WERI-Rb-1 (cell line): ENCODE results near the gene CGB8.
"Not testable (repeated sequence)": the region's sequence is repeated elsewhere in the genome, so short reads cannot be mapped to it uniquely, and the experiment has no call there.

Experiments used
- DNase-seq: peaks from one replicate; pipeline ENCODE4 v3.0.0-alpha.2; 2020
- H3K27ac ChIP-seq: fragments of 250-450 bp; sonication (Bioruptor Pico); 2 replicates; pipeline ENCODE4 v1.5.1; 2020; ENCODE audit warnings: mild to moderate bottlenecking, moderate library complexity
- H3K27me3 ChIP-seq: fragments of 250-450 bp; sonication (Bioruptor Pico); 2 replicates; pipeline ENCODE4 v1.5.1; 2021; ENCODE audit warnings: mild to moderate bottlenecking, low read depth, moderate library complexity; ENCODE audit not compliant: insufficient read depth, severe bottlenecking
- H3K36me3 ChIP-seq: fragments of 250-450 bp; sonication (Bioruptor Pico); 2 replicates; pipeline ENCODE4 v1.5.1; 2020; ENCODE audit warnings: mild to moderate bottlenecking, moderate library complexity
- H3K4me3 ChIP-seq: 2 replicates; pipeline ENCODE4 v1.5.1; 2011; ENCODE audit warnings: low read depth, mild to moderate bottlenecking, control low read depth, low read length
- H3K9me3 ChIP-seq: fragments of 250-450 bp; sonication (Bioruptor Pico); 2 replicates; pipeline ENCODE4 v1.5.1; 2021; ENCODE audit warnings: mild to moderate bottlenecking, moderate library complexity; ENCODE audit not compliant: severe bottlenecking
- TF ChIP-seq, protein P1 (sequence below): IDR thresholded peaks from 2 replicates; pipeline ENCODE4 v1.5.1; 2011; ENCODE audit warnings: low read depth, mild to moderate bottlenecking, control low read depth, inconsistent platforms, low read length

The CGB8 gene

GRCh38 chr19:49056101-49056901 lies 7.4 kb upstream of the CGB8 start:
- TF ChIP-seq, protein P1, sequence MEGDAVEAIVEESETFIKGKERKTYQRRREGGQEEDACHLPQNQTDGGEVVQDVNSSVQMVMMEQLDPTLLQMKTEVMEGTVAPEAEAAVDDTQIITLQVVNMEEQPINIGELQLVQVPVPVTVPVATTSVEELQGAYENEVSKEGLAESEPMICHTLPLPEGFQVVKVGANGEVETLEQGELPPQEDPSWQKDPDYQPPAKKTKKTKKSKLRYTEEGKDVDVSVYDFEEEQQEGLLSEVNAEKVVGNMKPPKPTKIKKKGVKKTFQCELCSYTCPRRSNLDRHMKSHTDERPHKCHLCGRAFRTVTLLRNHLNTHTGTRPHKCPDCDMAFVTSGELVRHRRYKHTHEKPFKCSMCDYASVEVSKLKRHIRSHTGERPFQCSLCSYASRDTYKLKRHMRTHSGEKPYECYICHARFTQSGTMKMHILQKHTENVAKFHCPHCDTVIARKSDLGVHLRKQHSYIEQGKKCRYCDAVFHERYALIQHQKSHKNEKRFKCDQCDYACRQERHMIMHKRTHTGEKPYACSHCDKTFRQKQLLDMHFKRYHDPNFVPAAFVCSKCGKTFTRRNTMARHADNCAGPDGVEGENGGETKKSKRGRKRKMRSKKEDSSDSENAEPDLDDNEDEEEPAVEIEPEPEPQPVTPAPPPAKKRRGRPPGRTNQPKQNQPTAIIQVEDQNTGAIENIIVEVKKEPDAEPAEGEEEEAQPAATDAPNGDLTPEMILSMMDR: 0 out of 2 replicates have a peak, but pooled peaks have one; percentile 5
- Histone ChIP-seq H3K4me3 (peak overlapping the region; percentile 52), H3K9me3 (no peaks in the 10 kb centered on the region), H3K27me3 (no peaks in the 10 kb centered on the region), H3K27ac (peak overlapping the region; percentile 15; the same call in 1 of the 2 replicates), H3K36me3 (no peaks in the 10 kb centered on the region)
- peak; percentile 72 for DNase-seq

- not testable (repeated sequence) for H3K36me3 ChIP-seq, H3K4me3 ChIP-seq, H3K27ac ChIP-seq, H3K9me3 ChIP-seq, DNase-seq, H3K27me3 ChIP-seq
These were observed 1.6 kb upstream of the CGB8 start for GRCh38 chr19:49050376-49051033.

GRCh38 chr19:49049834-49050233 lies 923 bp upstream of the CGB8 start:
- not testable (repeated sequence) for H3K9me3 ChIP-seq, H3K27ac ChIP-seq, DNase-seq, H3K36me3 ChIP-seq, H3K4me3 ChIP-seq, H3K27me3 ChIP-seq

GRCh38 chr19:49043548-49043947 lies 5.4 kb downstream of the CGB8 start, which contains the start of gene CGB5:
Gene CGB5, plus strand, starts transcription at chr19:49043848. Its CDS starts 362 bp downstream, at chr19:49044210.
- H3K9me3 ChIP-seq, DNase-seq, H3K27me3 ChIP-seq, H3K27ac ChIP-seq, H3K4me3 ChIP-seq, H3K36me3 ChIP-seq: not testable (repeated sequence)

DNA sequence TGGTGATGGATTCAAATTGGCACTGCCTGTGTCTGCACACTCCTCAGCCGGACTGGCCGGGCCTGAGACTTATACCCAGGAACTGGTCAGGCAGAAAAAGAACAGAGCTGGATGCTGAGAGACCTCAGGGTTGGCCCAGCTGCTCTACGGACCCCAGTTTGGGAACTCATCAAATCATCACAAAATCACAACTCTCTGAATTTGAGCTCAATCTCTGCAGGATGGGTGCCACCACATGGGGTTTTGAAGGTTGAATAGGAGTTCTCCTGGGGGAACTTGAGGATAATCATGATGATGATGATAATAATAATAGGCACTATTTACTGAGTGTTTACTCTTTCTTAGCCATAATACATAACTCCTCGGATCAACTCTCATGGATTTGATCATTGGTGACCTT lies 6.2 kb downstream of the CGB8 start:
- not testable (repeated sequence) for DNase-seq, H3K27me3 ChIP-seq, H3K4me3 ChIP-seq, H3K27ac ChIP-seq, H3K9me3 ChIP-seq, H3K36me3 ChIP-seq

GRCh38 chr19:49042177-49042576 lies 6.7 kb downstream of the CGB8 start:
- Histone ChIP-seq H3K4me3 (no peak overlapping the region), H3K27me3 (no peaks in the 10 kb centered on the region), H3K36me3 (no peaks in the 10 kb centered on the region), H3K9me3 (no peaks in the 10 kb centered on the region), H3K27ac (no peak overlapping the region)
- no peak for DNase-seq
- TF ChIP-seq, protein P1: no peak

GRCh38 chr19:49039736-49040135 lies 9.2 kb downstream of the CGB8 start:
- not testable (repeated sequence) for H3K27ac ChIP-seq, H3K4me3 ChIP-seq, H3K27me3 ChIP-seq, H3K9me3 ChIP-seq, DNase-seq, H3K36me3 ChIP-seq

GRCh38 chr19:49038557-49039276 lies 10.2 kb downstream of the CGB8 start:
- not testable (repeated sequence) for H3K36me3 ChIP-seq, DNase-seq, H3K9me3 ChIP-seq, H3K27ac ChIP-seq, H3K4me3 ChIP-seq, H3K27me3 ChIP-seq

GRCh38 chr19:49038111-49038510 lies 10.8 kb downstream of the CGB8 start:
- H3K27ac ChIP-seq, H3K27me3 ChIP-seq, DNase-seq, H3K36me3 ChIP-seq, H3K4me3 ChIP-seq, H3K9me3 ChIP-seq: not testable (repeated sequence)
